ENCODE results near the gene CDK17.

Gene CDK17

GRCh38 chr12:96257550-96258103, 142.6 kb downstream of the CDK17 start:
- H3K9ac ChIP-seq (ENCODE audit: low read depth, low read length), result no peak overlapping the region
- H3K27ac ChIP-seq (ENCODE audit: low read length), result no peak overlapping the region
- no peak overlapping the region for H3K4me3 ChIP-seq (ENCODE audit: low read length)
- H3K9me3 ChIP-seq (ENCODE audit: insufficient read depth, low read depth, low read length), result no peaks in the 10 kb centered on the region
- no peaks in the 10 kb centered on the region for H3K27me3 ChIP-seq (ENCODE audit: insufficient read depth, low read length)
- peaks cover 18% of the 10 kb centered on the region; the same call in 1 of the 2 replicates for H3K4me1 ChIP-seq (ENCODE audit: insufficient read depth, low read length)
- H3K36me3 ChIP-seq (ENCODE audit: insufficient read depth, low read depth, low read length), result peaks cover 7% of the 10 kb centered on the region

- H3K9ac ChIP-seq (ENCODE audit: low read depth, low read length), result no peak overlapping the region
- peaks cover 7% of the 10 kb centered on the region for H3K36me3 ChIP-seq (ENCODE audit: insufficient read depth, low read depth, low read length)
- H3K27me3 ChIP-seq (ENCODE audit: insufficient read depth, low read length), result no peaks in the 10 kb centered on the region
- peaks cover 18% of the 10 kb centered on the region; the same call in 1 of the 2 replicates for H3K4me1 ChIP-seq (ENCODE audit: insufficient read depth, low read length)
- H3K27ac ChIP-seq (ENCODE audit: low read length), result no peak overlapping the region
- no peaks in the 10 kb centered on the region for H3K9me3 ChIP-seq (ENCODE audit: insufficient read depth, low read depth, low read length)
- no peak overlapping the region for H3K4me3 ChIP-seq (ENCODE audit: low read length)
Measured at GRCh38 chr12:96256672-96257361, 143.4 kb downstream of the CDK17 start.

DNA sequence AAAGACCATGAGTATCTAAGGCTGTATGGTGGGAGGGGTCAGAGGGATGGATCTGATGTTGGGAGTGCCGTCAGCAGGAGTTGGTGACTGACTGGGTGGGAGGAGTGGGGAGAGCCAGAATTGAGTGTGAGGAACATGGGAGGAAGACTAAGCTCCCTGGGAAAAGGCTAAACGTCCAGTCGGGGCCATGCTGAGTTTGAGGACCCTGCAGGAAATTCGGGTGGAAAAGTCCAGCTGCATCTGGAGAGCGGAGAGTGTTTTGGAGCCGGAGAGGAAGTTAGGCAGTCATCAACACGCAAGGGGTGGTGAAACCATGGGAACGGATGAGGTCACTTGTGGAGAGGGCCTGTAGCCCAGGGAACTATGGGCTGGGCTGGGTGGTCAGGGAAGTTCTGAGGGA, 145.2 kb downstream of the CDK17 start:
- Histone ChIP-seq H3K4me1 (ENCODE audit: insufficient read depth, low read length) (peaks cover 16% of the 10 kb centered on the region; the same call in 1 of the 2 replicates), H3K36me3 (ENCODE audit: insufficient read depth, low read depth, low read length) (no peaks in the 10 kb centered on the region; the same call in 1 of the 2 replicates), H3K9me3 (ENCODE audit: insufficient read depth, low read depth, low read length) (no peaks in the 10 kb centered on the region), H3K4me3 (ENCODE audit: low read length) (no peak overlapping the region), H3K9ac (ENCODE audit: low read depth, low read length) (no peak overlapping the region), H3K27ac (ENCODE audit: low read length) (no peak overlapping the region), H3K27me3 (ENCODE audit: insufficient read depth, low read length) (no peaks in the 10 kb centered on the region)

- H3K4me1 ChIP-seq (ENCODE audit: insufficient read depth, low read length), result no peaks in the 10 kb centered on the region
Measured at GRCh38 chr12:96250119-96250685, 150.0 kb downstream of the CDK17 start.

GRCh38 chr12:96249196-96250118, 150.8 kb downstream of the CDK17 start:
- no peak overlapping the region for H3K27ac ChIP-seq (ENCODE audit: low read length)
- peaks cover 6% of the 10 kb centered on the region for H3K36me3 ChIP-seq (ENCODE audit: insufficient read depth, low read depth, low read length)
- H3K27me3 ChIP-seq (ENCODE audit: insufficient read depth, low read length), result no peaks in the 10 kb centered on the region
- H3K9ac ChIP-seq (ENCODE audit: low read depth, low read length), result no peak overlapping the region
- no peak overlapping the region for H3K4me3 ChIP-seq (ENCODE audit: low read length)
- H3K9me3 ChIP-seq (ENCODE audit: insufficient read depth, low read depth, low read length), result no peaks in the 10 kb centered on the region
- no peaks in the 10 kb centered on the region for H3K4me1 ChIP-seq (ENCODE audit: insufficient read depth, low read length)

More at GRCh38 chr12:96250119-96250685, 150.0 kb downstream of the CDK17 start:
- Histone ChIP-seq H3K9me3 (ENCODE audit: insufficient read depth, low read depth, low read length) (no peaks in the 10 kb centered on the region), H3K4me3 (ENCODE audit: low read length) (no peak overlapping the region), H3K36me3 (ENCODE audit: insufficient read depth, low read depth, low read length) (peaks cover 6% of the 10 kb centered on the region), H3K9ac (ENCODE audit: low read depth, low read length) (no peak overlapping the region), H3K27me3 (ENCODE audit: insufficient read depth, low read length) (no peaks in the 10 kb centered on the region), H3K27ac (ENCODE audit: low read length) (no peak overlapping the region)

DNA sequence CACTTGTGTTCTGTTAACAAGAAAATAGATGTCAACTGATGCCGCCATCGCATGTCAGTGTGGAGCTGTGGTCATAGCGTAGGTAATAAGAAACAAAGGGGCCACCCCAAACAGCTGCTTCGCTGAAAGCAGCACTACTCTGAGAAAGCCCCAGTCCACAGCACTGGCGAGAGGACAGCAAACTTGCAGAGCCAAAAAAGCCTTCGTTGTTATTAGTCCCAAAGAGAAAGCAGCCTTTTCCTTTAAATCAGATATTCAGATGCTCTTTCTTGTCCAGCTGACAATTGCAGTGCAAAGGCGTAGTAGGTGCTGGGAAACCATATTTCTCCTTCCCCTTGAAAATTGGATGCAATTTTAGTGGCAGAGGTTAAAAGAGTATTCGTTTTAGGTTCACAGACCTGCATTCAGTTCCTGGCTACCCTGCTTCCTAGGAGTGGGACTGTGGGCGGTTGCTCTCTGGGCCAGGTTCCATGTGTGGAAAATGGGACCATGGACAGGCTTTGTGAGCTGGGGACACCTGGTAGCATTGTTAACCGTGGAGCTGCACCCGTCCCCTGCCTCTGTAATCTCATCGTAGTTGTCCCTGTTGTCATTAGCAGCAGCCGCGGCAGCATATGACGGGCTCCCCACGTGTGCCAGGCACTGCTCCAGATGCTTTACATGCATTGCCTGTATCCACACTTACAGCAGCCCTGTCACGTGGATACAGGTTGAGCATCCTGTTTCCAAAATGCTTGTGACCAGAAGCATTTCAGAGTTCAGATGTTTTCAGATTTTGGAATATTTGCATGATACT, 151.9 kb downstream of the CDK17 start:
- Histone ChIP-seq H3K4me3 (ENCODE audit: low read length) (no peak overlapping the region), H3K27ac (ENCODE audit: low read length) (no peak overlapping the region), H3K9ac (ENCODE audit: low read depth, low read length) (no peak overlapping the region), H3K4me1 (ENCODE audit: insufficient read depth, low read length) (no peaks in the 10 kb centered on the region), H3K27me3 (ENCODE audit: insufficient read depth, low read length) (no peaks in the 10 kb centered on the region), H3K36me3 (ENCODE audit: insufficient read depth, low read depth, low read length) (peaks cover 6% of the 10 kb centered on the region), H3K9me3 (ENCODE audit: insufficient read depth, low read depth, low read length) (no peaks in the 10 kb centered on the region)

- Histone ChIP-seq H3K27ac (ENCODE audit: low read length) (no peak overlapping the region), H3K36me3 (ENCODE audit: insufficient read depth, low read depth, low read length) (peaks cover 6% of the 10 kb centered on the region)
Measured at GRCh38 chr12:96247563-96247962, 152.7 kb downstream of the CDK17 start.

GRCh38 chr12:96246926-96247505, 153.2 kb downstream of the CDK17 start:
- peaks cover 6% of the 10 kb centered on the region for H3K36me3 ChIP-seq (ENCODE audit: insufficient read depth, low read depth, low read length)
- H3K27me3 ChIP-seq (ENCODE audit: insufficient read depth, low read length), result no peaks in the 10 kb centered on the region
- no peaks in the 10 kb centered on the region for H3K9me3 ChIP-seq (ENCODE audit: insufficient read depth, low read depth, low read length)
- no peak overlapping the region for H3K9ac ChIP-seq (ENCODE audit: low read depth, low read length)
- no peak overlapping the region for H3K27ac ChIP-seq (ENCODE audit: low read length)
- H3K4me3 ChIP-seq (ENCODE audit: low read length), result no peak overlapping the region
- no peaks in the 10 kb centered on the region for H3K4me1 ChIP-seq (ENCODE audit: insufficient read depth, low read length)

More at GRCh38 chr12:96247563-96247962, 152.7 kb downstream of the CDK17 start:
- H3K4me1 ChIP-seq (ENCODE audit: insufficient read depth, low read length), result no peaks in the 10 kb centered on the region
- H3K4me3 ChIP-seq (ENCODE audit: low read length), result no peak overlapping the region
- no peak overlapping the region for H3K9ac ChIP-seq (ENCODE audit: low read depth, low read length)
- no peaks in the 10 kb centered on the region for H3K27me3 ChIP-seq (ENCODE audit: insufficient read depth, low read length)
- H3K9me3 ChIP-seq (ENCODE audit: insufficient read depth, low read depth, low read length), result no peaks in the 10 kb centered on the region

GRCh38 chr12:96244826-96245225, 155.4 kb downstream of the CDK17 start:
- Histone ChIP-seq H3K36me3 (ENCODE audit: insufficient read depth, low read depth, low read length) (peaks cover 6% of the 10 kb centered on the region; the same call in 1 of the 2 replicates), H3K4me3 (ENCODE audit: low read length) (no peak overlapping the region), H3K9me3 (ENCODE audit: insufficient read depth, low read depth, low read length) (no peaks in the 10 kb centered on the region), H3K4me1 (ENCODE audit: insufficient read depth, low read length) (no peaks in the 10 kb centered on the region), H3K9ac (ENCODE audit: low read depth, low read length) (no peak overlapping the region), H3K27ac (ENCODE audit: low read length) (no peak overlapping the region), H3K27me3 (ENCODE audit: insufficient read depth, low read length) (no peaks in the 10 kb centered on the region)

GRCh38 chr12:96242597-96242996, 157.6 kb downstream of the CDK17 start:
- H3K9ac ChIP-seq (ENCODE audit: low read depth, low read length), result no peak overlapping the region
- no peaks in the 10 kb centered on the region for H3K4me1 ChIP-seq (ENCODE audit: insufficient read depth, low read length)
- peaks cover 3% of the 10 kb centered on the region; the same call in 1 of the 2 replicates for H3K36me3 ChIP-seq (ENCODE audit: insufficient read depth, low read depth, low read length)
- no peaks in the 10 kb centered on the region for H3K9me3 ChIP-seq (ENCODE audit: insufficient read depth, low read depth, low read length)
- H3K27me3 ChIP-seq (ENCODE audit: insufficient read depth, low read length), result no peaks in the 10 kb centered on the region
- no peak overlapping the region for H3K27ac ChIP-seq (ENCODE audit: low read length)
- H3K4me3 ChIP-seq (ENCODE audit: low read length), result no peak overlapping the region

All from iPS-20b (cell line).